Cardiac muscle cell (in vitro differentiated cells and primary cell): ENCODE measurements around the gene LHB. TPM values are rescaled to one million over a fixed set of nuclear protein-coding genes. Genes with fewer than 3 reads are reported as not detected.
A peak's percentile ranks its signal among the peaks of the same experiment; 100 is the strongest.

Experiments used
- DNase-seq, 2 donors: peaks; one replicate each; pipeline versions ENCODE4 v3.0.0 to v3.0.0-alpha.2; 2010 to 2017; ENCODE audit warnings: low read depth in 1 of 2, low spot score in 1 of 2
- H3K27ac ChIP-seq: fragments of 200-600 bp; sonication (generic); 2 replicates; pipeline ENCODE4 v1.5.1; 2016
- H3K27me3 ChIP-seq: fragments of 200-600 bp; sonication (generic); 2 replicates; pipeline ENCODE4 v1.6.0; 2016; ENCODE audit warnings: control low read depth
- H3K36me3 ChIP-seq: fragments of 200-600 bp; sonication (generic); 2 replicates; pipeline ENCODE4 v1.5.1; 2016; ENCODE audit warnings: control low read depth
- H3K4me1 ChIP-seq: fragments of 200-600 bp; sonication (generic); 2 replicates; pipeline ENCODE4 v1.8.1; 2017; ENCODE audit warnings: low read depth, mild to moderate bottlenecking, mixed run types
- H3K4me3 ChIP-seq: fragments of 200-600 bp; sonication (generic); 2 replicates; pipeline ENCODE4 v1.5.1; 2016; ENCODE audit warnings: mild to moderate bottlenecking
- H3K9me3 ChIP-seq: fragments of 200-600 bp; sonication (generic); 2 replicates; pipeline ENCODE4 v1.5.1; 2017; ENCODE audit warnings: low read depth, mild to moderate bottlenecking, control low read depth
- polyA plus RNA-seq: library from polyadenylated mRNA; unstranded; fragments of >200 nt; fragmentation: Nextera tagmentation; extraction: Ambion mirVana; gene quantifications from 2 replicates; pipeline ENCODE4 v1.2.1, GENCODE V29; 2016
- total RNA-seq: library from RNA; depleted of rRNA; stranded (reverse); fragments of >200 nt; gene quantifications from 2 replicates; pipeline ENCODE4 v1.2.3, GENCODE V29; 2016
- TF ChIP-seq, protein P1 (sequence below): IDR thresholded peaks from 2 replicates; pipeline ENCODE4 v1.5.1; 2012; ENCODE audit warnings: low read depth, mild to moderate bottlenecking, low read length

Gene LHB
- total and polyA plus RNA-seq, 2 experiments from 2014 or later: 1.8 TPM; not detected in 1

DNA sequence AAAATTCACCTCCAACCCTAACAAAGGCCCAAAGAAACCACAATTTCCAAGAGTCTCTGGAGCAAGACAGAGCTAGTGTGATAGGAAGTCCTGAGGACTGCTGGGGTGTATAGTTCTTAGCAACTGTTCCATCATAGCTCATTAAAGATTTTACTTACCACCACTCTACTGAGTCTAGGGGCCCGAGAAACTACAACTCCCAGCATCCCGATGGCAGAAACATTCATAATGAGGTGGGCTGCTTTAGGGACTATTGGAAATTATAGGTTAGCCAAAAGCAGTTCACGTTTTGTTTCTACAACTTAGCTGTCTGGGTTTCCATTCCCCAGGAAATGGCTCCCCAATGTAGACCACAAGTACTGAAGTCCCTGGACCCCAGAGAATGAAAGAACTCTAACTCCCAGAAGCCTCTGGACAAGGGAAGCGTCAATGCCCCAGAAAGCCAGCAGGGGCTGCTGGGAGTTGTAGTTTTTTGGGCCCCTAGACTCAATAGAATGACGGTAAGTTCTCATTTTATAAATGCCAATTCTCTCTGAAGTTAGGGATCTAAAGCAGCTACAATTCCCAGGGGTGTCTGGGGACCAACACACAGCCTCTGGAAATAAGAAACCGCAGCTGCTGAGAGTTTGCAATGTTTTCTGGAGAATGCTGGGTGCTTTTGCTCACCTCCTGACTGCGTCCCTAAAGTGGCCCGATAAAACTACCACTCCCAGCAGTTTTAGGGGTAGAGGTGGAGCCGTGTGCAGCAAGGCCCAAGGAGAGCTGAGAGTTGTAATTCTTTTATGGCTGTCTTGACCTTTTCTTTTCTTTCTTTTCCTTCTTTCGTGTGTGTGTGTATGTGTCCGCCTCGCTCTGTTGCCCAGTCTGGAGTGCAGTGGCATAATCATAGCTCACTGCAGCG is 40.7 kb downstream of the LHB start:
- H3K9me3 ChIP-seq: no peaks in the 10 kb centered on the region
- no peak overlapping the region for H3K27ac ChIP-seq
- peaks cover 2% of the 10 kb centered on the region for H3K4me1 ChIP-seq
- peak in 1 of 2 donors; percentile 42 for DNase-seq
- H3K4me3 ChIP-seq: no peak overlapping the region
- TF ChIP-seq, protein P1, sequence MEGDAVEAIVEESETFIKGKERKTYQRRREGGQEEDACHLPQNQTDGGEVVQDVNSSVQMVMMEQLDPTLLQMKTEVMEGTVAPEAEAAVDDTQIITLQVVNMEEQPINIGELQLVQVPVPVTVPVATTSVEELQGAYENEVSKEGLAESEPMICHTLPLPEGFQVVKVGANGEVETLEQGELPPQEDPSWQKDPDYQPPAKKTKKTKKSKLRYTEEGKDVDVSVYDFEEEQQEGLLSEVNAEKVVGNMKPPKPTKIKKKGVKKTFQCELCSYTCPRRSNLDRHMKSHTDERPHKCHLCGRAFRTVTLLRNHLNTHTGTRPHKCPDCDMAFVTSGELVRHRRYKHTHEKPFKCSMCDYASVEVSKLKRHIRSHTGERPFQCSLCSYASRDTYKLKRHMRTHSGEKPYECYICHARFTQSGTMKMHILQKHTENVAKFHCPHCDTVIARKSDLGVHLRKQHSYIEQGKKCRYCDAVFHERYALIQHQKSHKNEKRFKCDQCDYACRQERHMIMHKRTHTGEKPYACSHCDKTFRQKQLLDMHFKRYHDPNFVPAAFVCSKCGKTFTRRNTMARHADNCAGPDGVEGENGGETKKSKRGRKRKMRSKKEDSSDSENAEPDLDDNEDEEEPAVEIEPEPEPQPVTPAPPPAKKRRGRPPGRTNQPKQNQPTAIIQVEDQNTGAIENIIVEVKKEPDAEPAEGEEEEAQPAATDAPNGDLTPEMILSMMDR: peak; percentile 19
- H3K27me3 ChIP-seq: no peaks in the 10 kb centered on the region
- peaks cover 30% of the 10 kb centered on the region for H3K36me3 ChIP-seq

DNA sequence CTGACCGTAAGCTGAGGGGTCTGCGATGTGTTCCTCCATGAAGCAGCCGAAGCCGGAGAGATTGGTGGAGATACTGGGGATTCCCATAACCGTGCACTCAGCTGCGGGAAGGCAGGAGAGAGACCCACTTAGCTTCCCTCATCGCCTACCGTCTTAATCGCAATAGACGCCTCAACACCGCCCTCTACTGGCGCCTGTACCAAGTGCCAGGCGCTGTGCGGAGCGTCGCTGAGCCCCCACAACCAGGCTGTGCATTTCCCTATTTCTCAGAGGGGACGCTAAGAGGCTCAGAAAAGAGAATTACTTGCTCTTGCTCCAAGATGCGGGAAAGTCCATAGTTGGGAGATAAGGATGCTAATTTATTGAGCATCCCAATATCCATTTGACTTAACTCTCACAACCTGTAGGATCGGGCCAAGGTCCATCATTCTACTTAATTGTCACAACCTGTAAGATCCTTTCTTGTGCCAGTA is 45.9 kb downstream of the LHB start:
- peaks cover 51% of the 10 kb centered on the region for H3K36me3 ChIP-seq
- TF ChIP-seq, protein P1: peak; percentile 94
- DNase-seq: peak; percentile 87 to 94
- H3K27me3 ChIP-seq: no peaks in the 10 kb centered on the region
- H3K9me3 ChIP-seq: no peaks in the 10 kb centered on the region
- H3K4me1 ChIP-seq: peaks cover 3% of the 10 kb centered on the region
- H3K27ac ChIP-seq: no peak overlapping the region
- H3K4me3 ChIP-seq: no peak overlapping the region

DNA sequence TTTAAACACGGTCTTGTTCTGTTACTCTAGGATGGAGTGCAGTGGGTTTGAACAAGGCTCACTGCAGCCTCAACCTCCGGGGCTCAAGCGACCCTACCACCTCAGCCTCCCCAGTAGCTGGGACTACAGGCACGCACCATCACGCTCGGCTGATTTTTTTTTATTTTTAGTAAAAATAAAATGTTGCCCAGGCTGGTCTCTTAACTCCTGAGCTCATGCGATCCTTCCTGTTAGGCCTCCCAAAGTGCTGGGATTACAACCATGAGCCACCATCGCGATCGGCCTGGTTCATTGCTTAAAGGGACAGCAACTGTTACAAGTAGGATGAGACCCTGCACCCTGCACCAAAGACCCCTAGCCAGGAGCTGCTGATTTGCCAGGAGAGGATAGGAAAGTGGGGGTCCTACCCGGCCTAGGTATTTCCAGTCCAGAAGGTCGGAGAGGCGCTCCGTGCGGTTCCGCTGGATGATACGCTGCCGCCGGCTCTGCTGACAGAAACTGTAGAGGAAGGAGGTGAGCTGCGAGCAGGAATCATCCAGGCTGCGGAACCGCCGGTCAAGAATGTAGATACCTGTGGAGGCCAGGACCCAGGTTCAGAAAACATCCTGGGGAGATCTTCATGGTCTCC is 46.6 kb downstream of the LHB start:
- Histone ChIP-seq H3K36me3 (peaks cover 51% of the 10 kb centered on the region), H3K27me3 (no peaks in the 10 kb centered on the region), H3K9me3 (no peaks in the 10 kb centered on the region), H3K4me1 (peaks cover 3% of the 10 kb centered on the region), H3K27ac (no peak overlapping the region), H3K4me3 (no peak overlapping the region)
- no peak for DNase-seq
- TF ChIP-seq, protein P1: no peak

DNA sequence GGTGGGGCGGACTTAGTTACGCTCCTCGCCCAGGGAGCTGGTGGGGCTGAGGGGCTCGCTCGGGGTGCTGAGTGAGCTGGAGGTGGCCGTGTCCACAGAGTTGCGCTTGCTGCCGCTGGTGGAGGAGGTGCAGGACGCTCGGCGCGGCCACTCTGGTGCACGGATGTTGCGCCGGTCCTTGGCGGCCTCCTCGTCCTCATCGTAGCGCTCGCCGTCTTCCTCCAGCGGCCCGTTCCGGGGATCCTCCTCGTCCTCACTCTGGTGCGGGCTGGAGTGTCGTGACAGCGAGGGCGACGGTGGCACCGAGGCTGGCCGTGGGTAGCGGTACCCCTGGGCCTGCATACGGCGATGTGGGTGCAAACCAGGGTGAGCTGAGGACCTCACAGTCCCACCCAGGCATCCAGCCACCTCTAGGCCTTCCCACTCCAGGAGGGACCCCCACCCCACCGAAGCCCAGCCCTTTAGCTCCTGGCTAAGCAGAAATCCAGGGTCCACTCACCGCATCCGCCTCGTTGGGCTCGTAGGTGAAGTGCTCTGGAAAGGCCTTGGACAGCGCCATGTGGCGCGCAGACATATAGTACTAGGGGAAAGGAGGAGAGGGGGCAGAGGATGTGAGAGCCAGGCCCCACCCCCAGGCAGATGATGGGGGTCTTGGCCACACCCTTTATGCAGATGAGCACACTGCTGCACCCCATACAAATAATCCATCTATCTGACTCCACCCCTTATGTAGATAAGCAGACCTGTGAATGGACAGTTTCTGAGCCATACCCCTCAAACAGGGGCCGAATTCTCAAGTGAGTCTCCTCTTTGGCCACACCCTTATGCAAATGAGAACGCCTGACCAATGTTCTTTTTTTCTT is 47.4 kb downstream of the LHB start:
- peaks cover 51% of the 10 kb centered on the region for H3K36me3 ChIP-seq
- no peak overlapping the region for H3K4me3 ChIP-seq
- TF ChIP-seq, protein P1: no peak
- no peak for DNase-seq
- peaks cover 6% of the 10 kb centered on the region for H3K4me1 ChIP-seq
- no peak overlapping the region for H3K27ac ChIP-seq
- H3K27me3 ChIP-seq: no peaks in the 10 kb centered on the region
- H3K9me3 ChIP-seq: no peaks in the 10 kb centered on the region

DNA sequence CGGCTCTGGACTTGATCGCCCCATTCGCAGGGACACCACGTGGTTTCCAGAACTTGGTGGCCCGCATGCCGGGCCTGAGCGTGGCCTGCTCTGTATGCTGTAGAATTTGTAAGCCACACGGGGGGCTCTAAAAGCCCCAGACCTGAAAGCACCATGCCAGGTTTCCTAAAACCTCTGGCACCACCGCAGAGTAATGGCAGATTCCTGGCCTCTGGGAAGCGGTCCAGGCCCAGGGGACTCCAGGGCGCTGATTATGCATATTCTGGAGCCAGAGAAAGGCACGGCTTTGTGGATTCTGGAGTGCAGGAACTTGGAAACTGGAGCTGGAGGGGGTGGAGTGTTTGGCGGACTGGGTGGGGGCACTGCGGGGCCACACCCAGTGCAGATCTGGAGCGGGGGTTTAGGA is 48.1 kb downstream of the LHB start:
- H3K36me3 ChIP-seq: peaks cover 46% of the 10 kb centered on the region
- H3K27ac ChIP-seq: no peak overlapping the region
- TF ChIP-seq, protein P1: no peak
- peaks cover 12% of the 10 kb centered on the region for H3K4me1 ChIP-seq
- DNase-seq: no peak
- no peaks in the 10 kb centered on the region for H3K27me3 ChIP-seq
- H3K4me3 ChIP-seq: no peak overlapping the region
- no peaks in the 10 kb centered on the region for H3K9me3 ChIP-seq
